Suppressor macrophage treated with lipopolysaccharide for 1 hour (primary cell): ENCODE results near the gene DLG1.
A peak's percentile ranks its signal among the peaks of the same experiment; 100 is the strongest.

ENCODE experiments used
- DNase-seq, 3 donors: peaks; one replicate each; pipeline ENCODE4 v3.0.0-alpha.2; 2020 to 2022

Gene DLG1

DNA sequence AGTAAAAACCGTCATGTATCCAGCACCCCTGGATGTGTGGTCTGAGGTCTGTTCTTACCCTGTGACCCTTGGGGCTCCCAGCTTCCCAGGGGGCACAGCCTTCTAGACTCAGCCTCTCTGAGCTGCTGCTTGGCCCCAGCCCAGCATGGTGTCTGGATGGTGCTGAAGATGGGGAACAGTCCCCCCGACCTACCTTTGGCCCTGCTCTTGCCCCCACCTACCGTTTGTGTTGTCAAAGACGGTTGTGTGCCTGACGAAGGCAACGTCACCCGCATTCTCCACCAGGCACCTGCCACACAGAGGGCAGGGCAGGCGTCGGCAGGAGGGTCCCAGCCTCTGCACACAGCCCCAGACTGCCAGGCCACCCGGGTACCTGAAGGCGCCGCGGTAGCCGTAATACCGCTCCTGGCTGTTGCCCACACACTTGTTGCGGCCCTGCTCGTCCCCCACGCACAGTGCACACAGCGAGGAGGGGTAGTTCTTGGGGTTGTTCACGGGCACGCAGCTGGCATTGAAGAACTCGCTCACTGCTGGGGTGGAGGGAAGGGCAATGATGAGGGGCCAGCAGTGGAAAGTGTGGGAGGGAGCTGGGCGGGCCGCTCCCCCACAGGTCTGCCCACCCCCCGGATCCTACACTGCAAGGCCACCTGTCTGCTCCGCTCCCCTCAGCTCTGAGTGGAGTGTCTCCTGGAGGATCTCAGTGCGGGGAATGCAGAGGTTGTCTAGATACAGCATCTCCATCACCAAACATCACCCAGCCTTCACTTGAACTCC is 289.8 kb downstream of the DLG1 start:
- DNase-seq, result no peak

DNA sequence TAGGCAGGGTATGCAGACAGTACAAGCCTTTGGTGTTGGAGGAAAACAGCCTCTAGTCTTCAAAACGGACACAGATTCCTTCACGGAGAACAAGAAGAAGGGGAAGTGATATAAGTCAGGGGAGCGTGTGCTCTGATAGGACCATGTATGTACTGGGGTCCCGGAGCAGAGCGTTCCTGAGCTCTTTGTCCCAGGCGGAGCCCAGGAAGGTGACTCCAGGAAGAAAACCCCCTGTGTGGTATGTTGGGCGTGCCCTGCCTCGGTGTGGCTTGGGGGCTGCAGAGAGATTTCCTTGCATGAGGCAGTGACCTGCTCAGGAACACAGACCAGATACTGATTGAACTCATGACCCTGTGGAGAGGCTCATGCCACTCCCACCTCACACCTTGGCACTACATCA is 290.5 kb downstream of the DLG1 start:
- DNase-seq, result no peak

DNA sequence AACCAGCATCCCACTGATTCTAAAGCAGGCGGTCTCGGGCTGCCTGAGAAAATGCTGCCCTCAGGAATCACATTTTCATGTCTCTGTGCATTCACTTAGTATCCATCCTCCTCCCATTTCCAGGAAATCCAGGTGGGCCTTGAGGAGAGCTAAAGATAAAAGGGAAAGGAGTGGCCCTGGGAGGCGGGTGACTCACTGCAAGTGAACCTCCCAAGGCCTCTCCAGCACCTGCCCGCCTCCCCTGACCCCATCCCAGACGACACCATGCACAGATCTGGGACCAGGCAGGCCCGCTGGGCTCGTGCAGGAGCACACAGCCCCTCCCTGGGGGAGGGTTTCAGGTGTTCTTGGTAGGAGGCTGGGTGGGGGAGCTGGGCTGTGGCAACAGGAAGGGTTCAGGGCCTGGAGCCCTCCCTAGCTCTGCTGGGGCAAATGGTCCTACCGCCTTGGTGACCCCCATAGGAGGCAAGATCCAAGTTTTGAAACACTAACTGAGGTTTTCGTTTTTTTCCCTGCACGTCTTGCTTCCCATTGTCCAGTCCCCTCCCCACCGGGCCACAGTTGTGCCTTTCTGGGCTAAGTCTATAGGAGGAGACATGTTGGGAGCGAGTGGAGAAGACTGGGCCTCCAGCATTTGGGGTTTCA is 291.0 kb downstream of the DLG1 start:
- no peak for DNase-seq

DNA sequence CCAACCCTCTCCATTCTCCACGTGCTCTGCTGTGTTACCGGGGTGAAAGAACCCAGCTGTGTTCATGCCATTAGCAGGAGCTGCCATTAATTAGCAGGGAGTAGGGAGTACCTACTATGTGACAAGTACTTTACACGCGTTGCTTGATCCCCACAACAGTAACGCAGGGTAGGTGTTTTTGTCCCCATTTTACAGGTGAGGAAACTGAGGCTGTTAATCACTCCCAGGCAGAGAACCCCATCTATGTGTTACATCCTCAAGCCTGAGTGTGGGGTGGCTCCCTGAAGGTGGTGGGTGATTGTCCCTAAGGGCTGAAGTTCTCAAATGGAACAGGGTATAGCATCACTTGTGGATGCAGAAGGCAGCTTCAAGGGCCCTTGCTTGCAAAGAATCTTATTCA is 291.6 kb downstream of the DLG1 start:
- no peak for DNase-seq

DNA sequence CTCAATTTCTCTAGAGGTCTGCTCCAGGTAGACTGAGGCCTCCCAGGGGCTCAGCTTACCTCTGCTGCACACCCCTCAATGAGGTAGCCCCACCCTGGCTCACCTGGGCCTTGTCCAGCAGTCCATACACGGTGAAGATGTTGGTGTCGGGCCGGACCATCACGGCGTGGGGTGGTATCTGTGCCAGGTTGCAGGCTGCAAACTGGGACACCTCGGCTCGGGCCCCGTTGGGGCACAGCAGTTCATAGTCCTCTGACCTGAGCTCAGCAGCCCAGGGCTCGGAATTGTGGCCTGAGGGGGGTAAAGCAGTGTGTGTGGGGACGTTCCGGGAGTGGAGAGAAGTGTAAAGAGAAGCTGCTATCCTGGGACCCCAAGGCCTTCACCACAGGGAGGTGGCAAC is 292.0 kb downstream of the DLG1 start:
- DNase-seq, result no peak

DNA sequence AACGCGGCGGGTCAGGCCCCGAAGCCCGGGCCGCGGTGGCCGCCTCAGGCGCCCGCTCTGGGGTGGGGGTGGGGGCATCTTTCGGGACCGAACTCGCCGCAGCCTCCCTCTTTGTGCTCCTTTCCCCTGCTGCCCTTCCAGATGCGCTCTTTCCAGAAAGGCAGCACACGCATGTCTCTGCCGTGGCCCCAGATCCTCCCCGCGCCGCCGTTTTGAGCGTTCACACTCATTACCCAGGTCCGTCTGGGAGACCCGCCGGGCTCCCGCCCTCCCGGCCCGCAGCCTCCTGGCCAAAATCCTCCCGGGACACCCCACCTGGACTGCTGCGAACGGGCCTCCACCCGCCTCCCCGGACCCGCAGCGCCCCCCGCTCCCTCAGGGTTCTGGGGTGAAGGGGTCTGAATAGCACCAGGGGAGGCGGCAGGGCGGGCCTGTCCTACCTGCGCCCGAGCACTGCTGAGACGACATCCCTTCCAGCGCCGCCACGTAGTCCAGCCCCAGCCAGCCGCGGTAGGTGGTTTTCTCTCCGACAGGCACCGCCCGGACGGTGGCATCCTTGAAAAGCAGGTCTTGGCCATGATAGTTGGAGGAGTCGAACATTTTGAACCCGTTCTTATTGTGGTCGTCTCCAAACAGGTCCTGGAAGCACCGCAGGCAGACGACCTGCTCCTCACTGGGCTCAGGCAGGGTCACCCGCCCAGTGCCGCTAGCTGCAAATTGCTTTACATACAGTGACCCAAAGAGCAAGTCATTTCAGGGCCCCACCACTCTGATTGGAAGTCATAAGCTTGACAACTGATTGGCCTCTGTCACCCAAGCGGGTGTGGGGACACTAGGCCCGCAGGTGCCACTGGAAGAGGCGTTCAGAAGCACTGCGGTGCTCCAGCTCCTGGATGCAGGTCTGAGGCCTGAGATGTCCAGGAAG is 294.7 kb downstream of the DLG1 start:
- peak in 1 of 3 donors; percentile 16 for DNase-seq

DNA sequence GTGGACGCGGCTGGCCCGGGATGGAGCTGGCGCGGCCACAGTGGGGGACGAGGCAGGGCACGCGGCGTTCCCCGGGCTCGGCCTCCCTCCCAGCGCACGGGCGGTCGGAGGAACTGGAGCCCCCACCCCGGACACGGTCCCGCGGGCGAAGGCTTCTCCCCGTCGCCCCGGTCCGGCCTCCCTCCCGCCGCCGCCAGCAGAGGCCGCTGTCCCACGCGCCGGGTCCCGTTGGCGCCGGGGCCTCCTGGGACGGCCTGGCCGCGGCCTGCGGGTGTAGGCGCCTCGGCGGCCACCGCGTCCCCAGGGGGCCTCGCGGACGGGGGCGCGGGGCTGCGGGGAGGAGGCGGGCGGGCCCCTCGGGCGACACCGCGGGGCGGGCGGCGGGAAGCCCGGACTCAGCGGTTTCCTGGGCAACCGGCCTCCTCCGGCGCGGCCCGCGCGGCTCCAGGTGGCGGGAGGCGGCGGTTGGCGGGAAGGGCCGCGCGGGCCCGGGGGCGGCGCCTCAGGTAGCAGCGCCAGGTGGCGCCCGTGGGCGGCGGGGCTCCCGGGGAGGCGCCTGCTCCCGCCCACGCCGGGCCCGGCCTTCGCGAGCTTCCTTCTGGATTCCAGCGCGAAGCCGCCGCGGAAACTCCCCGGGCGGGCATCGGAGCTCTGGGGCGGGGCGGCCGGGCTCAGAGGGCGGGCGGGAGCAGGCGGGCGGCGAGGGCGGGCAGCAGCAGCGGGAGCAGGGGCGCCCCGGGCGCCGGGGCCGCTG is 295.5 kb downstream of the DLG1 start:
- DNase-seq, result peak; percentile 89 to 97 (median 94)

DNA sequence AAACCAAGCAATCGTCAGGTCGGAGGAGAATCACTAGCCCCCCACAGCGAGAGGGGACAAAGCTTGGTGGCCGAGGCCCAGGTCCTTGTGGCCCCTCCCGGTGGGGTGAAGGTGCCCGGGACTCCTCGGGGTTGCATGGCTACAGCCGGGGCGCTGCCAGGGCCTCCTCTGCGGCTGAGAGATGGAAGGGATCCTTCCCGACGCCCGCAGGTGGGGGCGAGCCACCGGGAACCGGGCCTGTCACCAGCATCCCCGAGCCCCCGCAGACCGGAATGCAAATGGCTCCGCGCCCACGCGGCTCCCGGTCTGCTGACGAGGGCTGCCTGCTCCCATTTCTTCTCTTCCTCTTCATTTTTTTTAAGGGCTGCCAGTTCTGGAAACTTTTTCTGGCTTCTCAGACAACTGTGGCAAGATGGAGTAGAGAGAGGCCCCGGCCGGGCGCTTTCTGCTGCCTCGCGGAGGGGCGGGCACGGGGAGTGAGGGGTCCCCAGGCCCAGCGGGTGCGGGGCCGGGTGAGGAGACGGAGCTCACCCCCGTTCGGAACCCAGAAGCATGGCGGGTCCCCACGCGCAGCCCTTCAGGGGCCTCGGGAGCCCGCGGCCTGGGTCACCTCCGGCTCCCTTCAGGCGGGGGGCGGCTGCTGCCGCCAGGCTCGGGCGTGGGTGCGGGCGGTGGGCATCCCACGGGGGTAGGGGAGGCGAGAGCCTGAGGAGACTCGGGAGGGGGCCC is 296.3 kb downstream of the DLG1 start:
- peak; percentile 57 to 75 (median 59) for DNase-seq

DNA sequence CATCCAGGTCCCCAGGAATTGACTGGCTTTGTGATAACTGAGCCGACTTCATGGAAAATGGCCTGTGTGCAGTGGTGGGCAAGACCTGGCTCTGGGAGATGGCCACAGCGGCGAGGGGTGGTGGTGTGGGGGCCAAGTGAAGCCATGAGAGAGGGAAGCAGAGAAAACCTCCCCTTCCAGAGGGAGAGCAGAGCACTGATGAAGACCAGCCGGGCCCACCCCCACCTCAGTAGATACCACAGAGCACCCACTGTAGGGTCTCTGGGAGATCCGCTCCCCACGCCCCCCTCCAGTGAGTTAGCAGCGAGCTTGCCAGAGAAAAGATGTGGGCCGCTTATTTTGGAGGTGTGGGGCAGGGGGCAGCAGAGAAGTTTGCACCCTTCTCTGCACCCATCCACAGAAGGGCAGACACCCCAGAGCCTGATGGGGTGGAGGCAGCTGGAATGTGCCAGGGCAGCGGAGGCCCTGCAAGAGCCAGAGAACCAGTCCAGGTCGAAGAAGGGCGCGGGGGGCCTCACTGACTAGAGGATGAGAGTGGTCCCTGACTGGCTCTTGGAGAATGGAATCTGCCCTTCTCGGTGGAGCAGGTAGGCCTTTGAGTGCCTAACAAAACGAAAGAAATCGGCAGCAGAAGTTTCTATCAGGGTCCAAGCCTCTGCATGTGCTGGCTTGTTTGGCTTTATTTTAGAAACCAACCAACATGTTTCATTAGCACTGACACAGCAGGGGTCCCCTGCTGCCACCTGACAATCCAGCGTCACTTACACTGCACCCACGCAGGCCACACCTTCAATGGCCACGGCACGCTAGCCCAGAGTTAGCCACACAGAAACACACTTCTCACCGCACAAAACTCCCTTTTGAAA is 297.1 kb downstream of the DLG1 start:
- no peak for DNase-seq

DNA sequence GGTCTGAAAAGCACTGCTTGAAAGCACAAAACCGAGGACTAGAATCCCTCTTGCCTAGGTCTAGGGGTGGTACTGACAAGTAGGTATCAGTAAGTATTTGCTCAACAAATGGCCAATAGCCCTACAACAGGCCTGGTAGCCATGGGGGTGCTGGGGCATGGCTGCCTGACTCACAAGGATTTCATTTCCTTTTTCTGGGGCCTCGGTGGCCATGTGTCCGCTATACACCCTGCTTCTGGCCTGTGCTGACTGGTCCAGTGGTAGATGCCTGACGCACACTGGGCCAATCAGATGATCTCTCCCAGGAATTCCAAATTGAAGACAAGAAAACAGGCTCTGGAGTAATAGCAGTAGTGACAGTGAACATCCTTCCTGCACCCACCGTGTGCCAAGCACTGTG is 298.2 kb downstream of the DLG1 start:
- DNase-seq, result peak; percentile 60 to 62 (median 61)

DNA sequence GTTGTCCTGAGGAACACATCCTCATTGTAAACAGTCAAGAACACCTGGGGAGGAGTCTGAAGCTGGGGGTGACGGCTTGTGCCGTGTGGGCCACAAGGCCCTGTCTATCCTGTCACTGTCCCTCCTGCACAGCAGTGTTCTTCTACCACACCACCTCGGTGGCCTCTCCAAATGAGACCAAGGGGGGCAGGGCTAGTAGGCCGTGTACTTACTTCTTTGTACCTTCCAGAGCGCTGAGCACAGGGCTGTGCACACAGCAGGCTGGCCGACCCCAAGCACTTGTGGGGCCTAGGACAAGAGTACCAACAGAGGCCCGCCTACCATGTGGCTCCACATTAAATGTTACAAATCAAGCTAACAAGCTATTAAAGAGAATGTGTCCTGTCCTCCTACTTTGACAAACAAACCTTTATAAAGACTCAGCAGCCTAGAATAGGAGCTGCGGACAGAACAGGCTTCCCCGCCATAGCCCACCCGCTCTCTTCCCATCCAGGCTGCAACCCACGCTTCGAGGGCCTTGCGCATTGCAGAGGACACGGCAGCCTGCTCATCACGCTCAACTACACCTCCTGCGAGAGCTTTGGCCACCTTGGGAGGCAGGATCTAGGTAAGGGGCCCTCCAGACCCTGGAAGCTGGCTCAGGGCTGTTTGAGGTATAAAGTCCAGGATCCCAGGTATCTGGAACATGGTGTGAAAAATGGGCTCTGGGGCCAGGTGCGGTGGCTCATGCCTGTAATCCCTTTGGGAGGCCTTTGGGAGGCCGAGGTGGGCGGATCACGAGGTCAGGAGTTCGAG is 299.2 kb downstream of the DLG1 start:
- no peak for DNase-seq

DNA sequence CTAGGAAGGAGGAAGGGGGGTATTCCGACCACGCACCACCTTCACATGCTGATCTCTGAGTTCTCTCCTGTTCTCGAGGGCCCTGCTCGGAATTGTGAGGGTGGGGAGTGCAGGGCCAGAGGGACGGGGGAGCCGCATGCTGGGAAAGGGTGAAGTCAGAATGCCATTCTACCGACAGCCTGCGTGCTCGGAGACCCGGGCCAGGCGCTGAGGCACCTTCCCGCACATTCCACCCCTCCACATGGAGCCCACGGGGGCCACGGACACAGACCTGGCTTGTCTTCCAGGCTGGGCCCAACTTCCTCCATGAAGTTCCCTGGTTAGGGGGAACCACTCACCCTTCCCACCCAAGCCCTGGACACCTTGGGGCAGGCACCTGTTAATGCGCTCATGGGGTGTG is 301.1 kb downstream of the DLG1 start:
- DNase-seq, result no peak

DNA sequence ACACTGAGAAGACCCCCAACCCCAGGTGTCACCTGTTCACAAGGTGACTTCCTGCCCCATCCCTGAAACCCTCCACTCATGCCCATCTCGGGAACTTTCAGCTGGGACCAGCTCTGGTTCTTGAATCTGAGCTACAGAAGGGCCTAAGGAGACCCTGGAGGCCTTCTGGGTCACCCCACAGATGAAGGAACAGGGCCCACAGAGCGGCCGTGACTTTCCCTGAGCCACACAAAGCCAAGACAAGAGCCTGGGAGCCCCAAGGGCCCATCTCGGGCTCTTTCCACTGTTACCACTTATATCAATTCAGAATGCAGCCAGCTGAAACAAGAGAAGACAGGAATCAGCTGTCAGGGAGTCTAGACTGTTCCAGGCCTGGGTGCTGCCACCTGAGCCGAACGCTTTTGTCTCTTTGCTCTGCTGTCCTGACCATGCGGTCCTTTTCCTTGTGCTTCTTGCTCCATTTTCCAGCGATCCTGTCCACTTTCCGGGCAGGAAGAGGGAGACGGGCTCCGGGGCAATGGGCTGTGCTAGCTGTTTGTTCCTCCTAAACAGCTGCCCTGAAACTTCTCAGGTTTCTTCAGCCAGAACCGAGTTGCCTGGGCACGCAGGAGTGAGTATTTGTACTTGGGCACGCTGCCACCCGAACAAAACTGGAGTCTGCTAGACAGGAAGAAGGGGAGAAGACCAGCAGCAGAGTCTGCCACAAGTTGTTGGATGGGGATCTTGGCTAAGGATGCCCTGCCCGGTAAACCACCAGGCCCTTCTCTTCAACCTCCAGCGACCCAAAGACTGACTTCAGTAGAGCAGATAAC is 301.8 kb downstream of the DLG1 start:
- DNase-seq, result no peak

DNA sequence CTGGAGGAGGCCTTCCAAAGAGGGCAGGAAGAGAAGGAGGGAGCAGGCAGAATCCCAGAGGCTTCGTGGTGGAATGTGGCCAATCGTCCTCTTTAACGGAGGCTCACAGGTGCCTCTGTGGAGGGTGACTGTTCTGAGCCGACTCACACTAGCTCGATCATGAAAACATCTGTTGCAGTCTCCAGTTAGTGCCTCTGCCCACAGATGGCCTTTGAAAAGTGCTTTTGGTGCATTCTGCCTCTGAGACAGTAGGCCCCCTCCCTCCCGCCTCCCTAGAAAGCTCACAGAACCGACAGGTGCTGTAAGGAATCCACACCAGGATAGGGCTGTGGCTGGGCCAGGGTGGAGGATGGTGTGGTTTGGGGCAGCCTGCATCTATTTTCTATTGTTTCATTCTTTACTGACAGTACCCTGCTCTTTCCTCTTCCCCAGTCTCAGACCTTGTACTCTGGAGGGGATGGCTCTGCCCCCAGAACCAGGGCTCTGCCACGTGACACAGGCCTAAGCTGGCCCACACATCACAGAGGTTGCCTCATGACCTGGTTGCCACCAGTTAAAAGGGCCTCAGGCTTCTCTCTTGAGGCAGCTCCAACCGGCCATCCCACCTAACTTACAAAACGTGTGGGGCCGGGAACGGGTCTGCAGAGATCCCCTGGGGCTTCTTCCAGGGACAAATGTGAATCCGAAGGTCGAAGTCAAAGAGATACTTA is 302.6 kb downstream of the DLG1 start:
- DNase-seq, result no peak

DNA sequence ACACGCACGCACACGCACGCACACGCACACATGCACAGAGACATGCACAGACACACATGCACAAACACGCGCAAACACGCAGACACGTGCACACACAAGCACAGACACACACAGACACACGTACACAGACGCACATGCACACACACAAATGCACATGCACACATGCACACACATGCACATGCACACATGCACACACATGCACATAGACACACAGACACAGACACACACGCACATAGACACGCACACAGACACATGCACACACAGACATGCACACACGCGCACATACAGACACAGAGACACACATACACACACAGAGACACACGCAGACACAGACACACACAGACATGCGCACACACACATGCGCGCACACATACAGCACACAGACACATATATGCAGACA is 303.4 kb downstream of the DLG1 start:
- DNase-seq, result no peak

DNA sequence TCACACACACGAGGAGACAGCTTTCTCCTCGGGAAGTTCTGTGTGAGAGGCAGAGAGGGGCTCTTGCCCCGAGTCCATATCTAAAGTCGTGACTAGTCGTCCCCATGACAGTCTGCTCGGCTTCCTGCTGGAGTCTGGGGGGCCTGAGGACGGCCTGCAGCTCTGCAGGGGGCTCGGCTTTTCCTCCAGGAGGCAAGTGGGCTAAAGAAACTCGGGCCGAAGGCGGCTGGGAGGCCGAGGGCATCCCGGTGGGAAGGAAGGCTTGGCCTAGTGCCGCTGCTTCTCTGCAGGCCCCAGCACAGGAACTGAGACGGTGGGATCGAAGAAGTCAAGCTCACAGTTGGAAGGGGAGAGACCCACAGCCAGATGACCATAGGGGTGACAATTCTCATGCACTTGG is 304.4 kb downstream of the DLG1 start:
- no peak for DNase-seq
